Activated CD8-positive, alpha-beta T cell treated with anti-CD3 and anti-CD28 coated beads, Interleukin-2, amount 10 ng/mL, durations not matched to agents 7 days and 5 days (primary cell): ENCODE measurements around the gene RGS9. TPM values are rescaled to one million over a fixed set of nuclear protein-coding genes. Genes with fewer than 3 reads are reported as not detected.
"Not testable (repeated sequence)": the region's sequence is repeated elsewhere in the genome, so short reads cannot be mapped to it uniquely, and the experiment has no call there.

ENCODE experiments used
- ATAC-seq: fragments of 150-1000 bp; cut with Tn5 transposase; one replicate; pipeline ENCODE4 v1.10.0; 2021; ENCODE audit warnings: moderate library complexity
- CTCF ChIA-PET: fragments of 350-600 bp; sonication (Branson Sonifier 250); formaldehyde crosslinking; loops from one replicate; lab custom pipeline; 2021; ENCODE audit warnings: antibody characterized with exemption; lab: Charles Lee
- POLR2A ChIA-PET: fragments of 350-600 bp; sonication (Branson Sonifier 250); formaldehyde crosslinking; loops from one replicate; lab custom pipeline; 2021; ENCODE audit warnings: antibody characterized with exemption; lab: Charles Lee
- DNase-seq: peaks from one replicate; pipeline ENCODE4 v3.0.0-alpha.2; 2020
- H3K27ac Mint-ChIP-seq: one replicate; pipeline ENCODE4 v1.8.0; 2021; ENCODE audit warnings: mild to moderate bottlenecking, mixed read lengths
- H3K27me3 Mint-ChIP-seq: one replicate; pipeline ENCODE4 v1.8.0; 2021; ENCODE audit warnings: low read depth, mixed read lengths
- H3K36me3 Mint-ChIP-seq: one replicate; pipeline ENCODE4 v1.8.0; 2021; ENCODE audit warnings: low read depth, mixed read lengths
- H3K4me1 Mint-ChIP-seq: one replicate; pipeline ENCODE4 v1.8.0; 2021; ENCODE audit warnings: low read depth, mixed read lengths
- H3K4me3 Mint-ChIP-seq: one replicate; pipeline ENCODE4 v1.8.0; 2021; ENCODE audit warnings: mild to moderate bottlenecking, mixed read lengths
- H3K9me3 Mint-ChIP-seq: one replicate; pipeline ENCODE4 v1.8.0; 2022; ENCODE audit warnings: mixed read lengths; ENCODE audit not compliant: insufficient read depth
- total RNA-seq, 2 experiments: library from RNA; stranded (reverse); gene quantifications; one replicate each; pipeline ENCODE4 v1.2.3, GENCODE V29; 2021

Gene RGS9
- total RNA-seq, 2 experiments from 2014 or later, result 4.8 to 5.7 TPM

DNA sequence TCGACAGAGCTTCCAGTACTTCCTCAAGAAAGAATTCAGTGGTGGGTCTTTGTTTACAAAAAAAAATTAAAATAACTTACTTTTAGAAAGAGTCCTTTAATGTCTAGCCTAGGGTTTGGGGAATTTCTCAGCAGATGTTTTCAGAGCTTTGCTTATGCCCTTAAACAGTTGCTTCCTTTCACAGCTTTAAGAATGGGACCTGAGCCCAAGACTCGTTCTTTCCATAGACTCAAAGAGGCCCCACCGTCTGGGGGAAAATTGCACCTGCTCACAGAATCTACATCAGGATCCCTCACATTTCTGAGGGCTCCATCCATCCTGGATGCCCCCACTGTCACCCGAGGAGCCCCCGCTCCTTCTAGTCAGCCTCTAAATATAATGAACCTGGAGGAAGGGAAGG is 60.0 kb downstream of the RGS9 start:
- Mint-ChIP-seq H3K9me3 (no peaks in the 10 kb centered on the region), H3K4me1 (peaks cover 10% of the 10 kb centered on the region), H3K4me3 (no peak overlapping the region), H3K27me3 (peaks cover 4% of the 10 kb centered on the region), H3K27ac (no peak overlapping the region), H3K36me3 (no peaks in the 10 kb centered on the region)
- CTCF ChIA-PET, result interaction anchor here (1.1 to 3.3 kb wide), 11 partner anchors 19 to 278 kb away, joined by 3 to 34 read pairs (median 6); partner anchors contain the start of genes LRRC37A3 and RGS9
- DNase-seq, result no peak
- ATAC-seq, result no peak
- POLR2A ChIA-PET, result no interaction called here

- Mint-ChIP-seq H3K27ac (no peak overlapping the region), H3K36me3 (no peaks in the 10 kb centered on the region), H3K27me3 (peaks cover 4% of the 10 kb centered on the region), H3K4me3 (no peak overlapping the region), H3K9me3 (no peaks in the 10 kb centered on the region), H3K4me1 (peaks cover 6% of the 10 kb centered on the region)
- DNase-seq (no peak), ATAC-seq (peak; percentile 70)
- POLR2A ChIA-PET, result interaction anchor here (0.7 to 0.9 kb wide), 2 partner anchors 13 to 159 kb away, joined by 3 read pairs; no protein-coding TSS in a partner anchor
- CTCF ChIA-PET, result interaction anchor here (0.9 to 3.3 kb wide), 17 partner anchors 10 to 279 kb away, joined by 3 to 34 read pairs (median 4); partner anchors contain the start of genes LRRC37A3 and RGS9
Observed at GRCh38 chr17:65198653-65199382, 61.6 kb downstream of the RGS9 start.

- Mint-ChIP-seq H3K9me3 (no peaks in the 10 kb centered on the region), H3K4me1 (peaks cover 6% of the 10 kb centered on the region), H3K4me3 (no peak overlapping the region), H3K36me3 (no peaks in the 10 kb centered on the region), H3K27ac (no peak overlapping the region), H3K27me3 (peaks cover 4% of the 10 kb centered on the region)
- ChIA-PET CTCF (interaction anchor here (0.9 kb wide), 1 partner anchor 30 kb away, joined by 3 read pairs; no protein-coding TSS in a partner anchor), POLR2A (interaction anchor here (0.5 kb wide), 1 partner anchor 240 kb away, joined by 3 read pairs; no protein-coding TSS in a partner anchor)
- DNase-seq (no peak), ATAC-seq (no peak)
Observed at GRCh38 chr17:65201331-65201730, 64.2 kb downstream of the RGS9 start.

DNA sequence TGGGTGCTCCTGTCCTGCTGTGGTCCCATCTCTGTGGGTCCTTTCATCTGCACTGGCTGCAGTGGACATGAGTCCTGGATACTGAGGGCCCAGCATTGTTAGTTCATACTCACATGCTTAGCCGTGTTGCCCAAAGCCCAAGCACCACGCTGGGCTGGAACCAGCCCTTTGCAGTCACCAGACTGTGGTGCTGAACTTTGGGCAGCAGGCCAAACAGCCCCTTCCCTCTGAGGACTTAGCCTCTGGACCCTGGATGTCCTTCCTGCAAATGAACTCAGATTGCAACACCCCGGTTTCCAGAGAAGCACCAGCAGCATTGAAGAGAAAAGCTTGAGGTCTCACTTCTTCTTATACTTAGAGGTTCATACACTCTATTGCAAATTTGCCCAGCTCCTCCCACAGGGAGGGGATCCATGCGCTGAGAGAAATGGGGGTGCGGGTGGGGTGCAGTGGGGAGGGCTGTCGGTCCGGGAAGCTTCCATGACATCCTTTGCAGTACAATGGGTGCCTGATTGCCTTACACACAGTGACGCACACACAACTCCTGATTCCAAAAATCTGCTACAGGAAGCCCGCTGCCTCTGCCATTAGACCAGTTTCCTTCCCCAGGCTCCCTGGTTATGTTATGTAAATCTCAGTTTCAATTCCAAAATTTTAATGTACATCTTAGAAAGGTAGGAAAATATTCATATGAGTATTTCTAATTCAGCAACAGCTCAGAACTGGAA is 65.8 kb downstream of the RGS9 start:
- Mint-ChIP-seq H3K9me3 (no peaks in the 10 kb centered on the region), H3K4me1 (peaks cover 6% of the 10 kb centered on the region), H3K27ac (no peak overlapping the region), H3K4me3 (no peak overlapping the region), H3K27me3 (peaks cover 4% of the 10 kb centered on the region), H3K36me3 (no peaks in the 10 kb centered on the region)
- DNase-seq (no peak), ATAC-seq (no peak)
- ChIA-PET POLR2A (no interaction called here), CTCF (no interaction called here)

GRCh38 chr17:65204001-65204400 is 66.8 kb downstream of the RGS9 start:
- Mint-ChIP-seq H3K9me3 (no peaks in the 10 kb centered on the region), H3K4me1 (no peaks in the 10 kb centered on the region), H3K4me3 (no peak overlapping the region), H3K27me3 (peaks cover 7% of the 10 kb centered on the region), H3K27ac (no peak overlapping the region), H3K36me3 (no peaks in the 10 kb centered on the region)
- DNase-seq (no peak), ATAC-seq (no peak)
- ChIA-PET POLR2A (no interaction called here), CTCF (no interaction called here)

DNA sequence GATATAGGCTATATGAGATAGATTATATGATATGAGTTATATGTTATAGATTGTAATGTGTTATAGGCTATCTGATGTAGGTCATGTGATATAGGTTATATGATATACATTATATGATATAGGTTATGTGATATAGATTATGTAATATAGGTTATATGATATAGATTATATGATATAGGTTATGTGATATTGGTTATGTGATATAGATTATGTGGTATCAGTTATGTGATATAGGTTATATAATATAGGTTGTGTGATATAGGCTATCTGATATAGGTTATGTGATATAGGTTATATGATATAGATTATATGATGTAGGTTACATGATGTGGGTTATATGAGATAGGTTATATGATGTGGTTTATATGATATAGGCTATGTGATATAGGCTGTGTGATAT is 68.5 kb downstream of the RGS9 start:
- POLR2A ChIA-PET, result no interaction called here
- H3K4me3 Mint-ChIP-seq, result no peak overlapping the region
- CTCF ChIA-PET, result no interaction called here

GRCh38 chr17:65207448-65207847 is 70.3 kb downstream of the RGS9 start:
- peaks cover 16% of the 10 kb centered on the region for H3K27me3 Mint-ChIP-seq
- POLR2A ChIA-PET, H3K4me3 Mint-ChIP-seq, H3K9me3 Mint-ChIP-seq, H3K36me3 Mint-ChIP-seq, CTCF ChIA-PET, H3K27ac Mint-ChIP-seq, DNase-seq, ATAC-seq, H3K4me1 Mint-ChIP-seq: not testable (repeated sequence)

More for the DNA sequence above, 68.5 kb downstream of the RGS9 start:
- DNase-seq (no peak), ATAC-seq (no peak)
- Mint-ChIP-seq H3K36me3 (no peaks in the 10 kb centered on the region), H3K27me3 (peaks cover 5% of the 10 kb centered on the region), H3K27ac (no peak overlapping the region), H3K9me3 (no peaks in the 10 kb centered on the region), H3K4me1 (no peaks in the 10 kb centered on the region)

DNA sequence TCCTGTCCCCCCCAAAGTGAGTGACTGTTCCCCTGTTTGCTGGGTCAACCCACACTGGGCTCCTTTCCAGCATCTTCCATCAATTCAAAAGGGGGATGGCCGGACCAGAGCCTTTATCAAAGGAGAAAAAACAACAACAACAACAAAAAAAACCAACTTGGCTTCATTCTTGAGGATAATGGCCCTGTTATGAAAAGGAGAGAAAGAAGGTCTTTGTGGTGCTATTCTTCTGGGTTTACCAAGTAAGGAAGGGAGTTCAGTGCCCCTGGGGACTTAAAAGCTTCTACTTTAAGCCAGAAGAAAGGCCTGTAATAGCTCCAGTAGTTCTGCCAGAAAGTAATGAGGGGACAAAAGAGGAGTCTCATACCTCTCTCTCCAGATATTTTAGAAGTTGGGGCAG is 71.5 kb downstream of the RGS9 start:
- Mint-ChIP-seq H3K4me3 (no peak overlapping the region), H3K9me3 (no peaks in the 10 kb centered on the region), H3K27me3 (peaks cover 28% of the 10 kb centered on the region), H3K4me1 (no peaks in the 10 kb centered on the region), H3K36me3 (no peaks in the 10 kb centered on the region), H3K27ac (no peak overlapping the region)
- ATAC-seq (no peak), DNase-seq (no peak)
- CTCF ChIA-PET, result interaction anchor here (1.0 to 1.1 kb wide), 2 partner anchors 10 kb away, joined by 3 read pairs; no protein-coding TSS in a partner anchor
- POLR2A ChIA-PET, result no interaction called here

DNA sequence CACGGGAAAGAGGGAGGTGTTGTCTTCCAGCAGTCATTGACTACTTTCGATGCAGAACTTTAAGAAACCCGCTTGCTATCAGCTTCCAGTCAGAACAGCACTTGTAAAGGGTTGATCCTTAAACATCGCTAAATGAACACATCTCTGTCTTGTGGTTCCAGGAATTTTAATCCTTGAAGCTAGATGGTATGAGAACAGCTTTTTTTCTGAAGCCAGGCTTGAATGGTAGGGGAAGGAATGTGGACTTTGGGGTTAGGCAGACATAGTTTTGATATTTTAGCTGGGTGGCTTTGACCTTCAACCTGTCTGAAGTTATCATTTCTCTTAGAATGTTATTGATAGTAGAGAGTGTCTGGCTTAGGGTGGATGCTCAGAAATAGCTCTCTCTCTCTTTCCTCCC is 81.1 kb downstream of the RGS9 start:
- Mint-ChIP-seq H3K27ac (no peak overlapping the region), H3K9me3 (no peaks in the 10 kb centered on the region), H3K4me1 (peaks cover 4% of the 10 kb centered on the region), H3K36me3 (no peaks in the 10 kb centered on the region), H3K27me3 (peaks cover 29% of the 10 kb centered on the region), H3K4me3 (no peak overlapping the region)
- no peak for DNase-seq
- no peak for ATAC-seq
- ChIA-PET CTCF (interaction anchor here (0.8 to 1.9 kb wide), 2 partner anchors 14 to 38 kb away, joined by 6 to 7 read pairs; no protein-coding TSS in a partner anchor), POLR2A (no interaction called here)

DNA sequence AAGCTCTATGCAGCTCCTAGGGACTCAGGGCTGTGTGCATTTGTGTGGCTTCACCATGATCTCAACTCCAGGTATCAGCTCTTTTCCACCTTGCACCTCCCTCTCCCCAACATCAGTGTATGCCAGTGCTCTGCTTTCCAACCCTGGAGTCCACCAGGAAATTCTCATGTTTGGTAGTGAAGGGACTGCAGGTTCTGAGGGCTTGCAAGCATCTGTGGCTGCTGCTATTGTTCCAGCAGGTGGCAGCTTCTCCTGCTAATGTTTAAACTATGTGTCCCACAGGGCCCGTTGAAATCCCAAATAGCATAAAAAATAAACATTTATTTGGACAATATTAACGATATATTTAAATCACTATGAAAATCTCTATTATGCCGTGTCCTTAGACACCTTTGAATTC is 82.0 kb downstream of the RGS9 start:
- CTCF ChIA-PET, result interaction anchor here (0.6 to 1.9 kb wide), 4 partner anchors 10 to 38 kb away, joined by 3 to 11 read pairs (median 6); no protein-coding TSS in a partner anchor
- no peaks in the 10 kb centered on the region for H3K36me3 Mint-ChIP-seq
- POLR2A ChIA-PET, result no interaction called here
- ATAC-seq (no peak), DNase-seq (no peak)
- no peak overlapping the region for H3K4me3 Mint-ChIP-seq
- no peaks in the 10 kb centered on the region for H3K9me3 Mint-ChIP-seq
- peaks cover 4% of the 10 kb centered on the region for H3K4me1 Mint-ChIP-seq
- no peak overlapping the region for H3K27ac Mint-ChIP-seq
- peaks cover 24% of the 10 kb centered on the region for H3K27me3 Mint-ChIP-seq

DNA sequence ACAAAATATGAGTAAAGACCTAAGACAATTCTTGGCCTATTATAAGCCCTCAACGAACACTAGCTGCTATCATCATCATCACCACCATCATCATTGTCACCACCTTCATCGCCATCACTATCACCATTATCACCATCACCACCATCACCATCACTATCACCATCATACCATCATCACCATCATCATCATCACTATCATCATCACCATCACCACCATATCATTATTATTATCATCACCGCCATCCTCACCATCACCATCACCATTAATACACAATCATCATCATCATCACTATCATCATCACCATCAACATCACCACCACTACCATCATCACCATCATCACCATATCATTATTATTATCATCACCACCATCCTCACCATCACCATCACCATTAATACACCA is 82.5 kb downstream of the RGS9 start:
- H3K9me3 Mint-ChIP-seq, result no peaks in the 10 kb centered on the region
- peaks cover 4% of the 10 kb centered on the region for H3K4me1 Mint-ChIP-seq
- POLR2A ChIA-PET, result no interaction called here
- H3K27me3 Mint-ChIP-seq, result peaks cover 20% of the 10 kb centered on the region
- H3K27ac Mint-ChIP-seq, result no peak overlapping the region
- H3K4me3 Mint-ChIP-seq, result no peak overlapping the region
- ATAC-seq, result no peak
- DNase-seq, result no peak
- H3K36me3 Mint-ChIP-seq, result no peaks in the 10 kb centered on the region
- CTCF ChIA-PET, result interaction anchor here (1.7 kb wide), 1 partner anchor 9 kb away, joined by 11 read pairs; no protein-coding TSS in a partner anchor

GRCh38 chr17:65220732-65221131 is 83.6 kb downstream of the RGS9 start:
- ATAC-seq (no peak), DNase-seq (no peak)
- Mint-ChIP-seq H3K27me3 (peaks cover 17% of the 10 kb centered on the region), H3K36me3 (no peaks in the 10 kb centered on the region), H3K9me3 (no peaks in the 10 kb centered on the region), H3K4me1 (no peaks in the 10 kb centered on the region), H3K27ac (no peak overlapping the region), H3K4me3 (no peak overlapping the region)
- POLR2A ChIA-PET, result no interaction called here
- CTCF ChIA-PET, result no interaction called here
